NCI-H526 treated with DMSO at 0.1 percent for 48 hours (cell line): ENCODE data around the gene SLC28A3.

Source experiments
- DNase-seq: peaks from one replicate; lab custom pipeline; 2025; lab: John Stamatoyannopoulos, UW

Gene SLC28A3

DNA sequence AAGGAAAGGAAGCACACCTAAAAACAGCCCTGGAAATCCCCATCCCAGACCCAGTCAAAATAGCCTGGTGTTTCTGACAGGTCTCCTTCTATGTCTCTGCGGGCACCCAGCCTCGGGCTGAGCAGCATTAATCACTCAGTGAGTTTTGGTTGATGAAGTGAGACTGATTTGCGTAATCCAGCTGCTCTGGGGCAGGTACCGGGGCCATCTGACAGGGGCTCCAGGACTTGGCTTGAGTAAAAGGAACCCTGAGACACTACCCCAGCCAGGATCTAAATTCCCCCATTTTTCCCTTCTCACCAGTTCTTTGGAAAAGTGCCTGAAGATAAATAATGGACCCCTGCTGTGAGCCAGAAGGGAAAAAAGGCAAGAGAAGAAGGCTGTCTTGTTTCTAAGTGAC is 596 bp downstream of the SLC28A3 start:
- peak; percentile 30 for DNase-seq

DNA sequence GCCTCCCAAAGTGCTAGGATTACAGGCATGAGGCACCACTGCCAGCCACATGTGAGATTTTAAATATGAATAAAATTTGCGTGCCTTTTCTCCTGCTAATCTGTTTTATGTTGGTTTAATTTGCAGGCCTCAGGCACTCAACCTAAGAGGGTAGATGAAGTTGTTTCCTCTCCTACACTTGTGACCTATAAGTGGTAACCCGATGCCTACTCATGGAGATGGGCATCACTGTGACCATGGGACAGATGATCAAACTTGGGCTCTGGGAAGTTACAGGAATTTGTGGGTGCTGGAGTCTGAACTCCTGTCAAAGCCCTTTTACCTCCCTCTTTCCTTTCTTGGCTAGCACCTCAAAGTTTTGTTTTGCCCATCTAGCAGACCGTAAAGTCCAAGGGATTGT is 1.1 kb downstream of the SLC28A3 start:
- DNase-seq: no peak

DNA sequence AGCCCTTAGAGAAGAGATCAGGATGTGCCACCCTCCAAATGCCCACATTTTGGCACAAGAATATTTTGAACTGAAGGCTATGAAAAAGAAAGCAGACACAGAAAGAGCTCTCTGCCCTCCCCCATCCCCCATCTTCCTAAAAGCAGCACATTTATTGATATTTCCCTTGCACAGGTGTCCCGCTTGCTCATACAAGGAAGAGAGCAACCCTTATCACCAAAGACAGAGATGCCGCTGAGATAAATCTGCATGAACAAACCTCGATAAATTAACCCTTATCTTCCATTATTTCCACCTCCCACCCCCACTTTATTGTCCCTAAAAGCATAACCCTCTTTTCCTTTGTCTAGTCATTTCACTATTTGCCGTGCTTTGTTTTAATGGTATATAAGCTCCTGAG is 1.8 kb downstream of the SLC28A3 start:
- no peak for DNase-seq

DNA sequence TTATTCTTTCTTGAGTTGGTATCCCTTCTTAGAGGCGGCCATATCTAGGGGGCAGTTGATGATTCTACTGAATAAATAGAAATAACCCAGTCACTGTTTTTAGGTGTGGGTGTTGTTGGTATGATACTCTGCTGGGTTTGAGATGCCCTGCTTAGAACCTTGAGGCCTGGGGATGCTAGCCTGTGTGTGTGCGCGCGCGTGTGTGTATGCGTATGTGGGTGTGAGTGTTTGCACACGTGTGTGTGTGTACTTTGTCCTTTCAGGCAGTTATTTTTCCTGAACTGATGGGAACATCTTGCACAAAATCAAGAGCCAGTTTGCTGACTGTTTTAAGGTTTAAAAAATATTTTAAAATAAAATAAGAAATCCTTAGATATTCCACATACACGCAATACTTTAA is 3.3 kb downstream of the SLC28A3 start:
- no peak for DNase-seq

DNA sequence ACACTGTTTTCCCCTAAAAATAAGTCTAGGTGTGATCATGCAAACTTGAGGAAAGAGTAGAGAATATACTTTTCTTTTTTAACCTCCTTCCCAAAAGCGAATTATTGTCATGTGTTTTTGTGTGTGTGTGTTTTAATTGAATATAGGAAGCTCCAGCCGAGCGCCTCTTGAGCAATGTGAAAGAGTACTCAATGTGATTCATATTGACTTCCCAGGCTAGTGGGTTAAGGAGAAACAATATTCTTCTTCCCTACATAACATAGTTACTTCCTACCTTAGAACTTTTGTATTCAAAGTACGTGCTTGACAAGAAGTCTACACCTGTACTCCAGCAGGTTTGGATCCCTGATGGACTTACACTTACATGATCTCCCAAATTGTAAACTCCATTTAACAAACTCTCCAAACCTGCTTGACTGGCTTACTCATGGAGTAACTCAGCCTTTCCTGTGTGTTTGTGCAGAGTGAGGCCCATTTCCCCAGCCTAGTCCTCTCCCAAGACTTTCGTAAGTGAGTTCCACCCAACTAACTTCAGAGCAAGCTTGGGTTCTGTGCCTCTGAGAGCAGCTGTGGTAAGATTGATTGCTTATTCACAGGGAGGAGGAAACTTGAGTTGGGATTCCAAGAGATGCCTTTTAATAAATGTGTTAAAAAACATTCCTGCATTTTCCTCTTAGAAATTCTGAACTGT is 9.3 kb downstream of the SLC28A3 start:
- no peak for DNase-seq

DNA sequence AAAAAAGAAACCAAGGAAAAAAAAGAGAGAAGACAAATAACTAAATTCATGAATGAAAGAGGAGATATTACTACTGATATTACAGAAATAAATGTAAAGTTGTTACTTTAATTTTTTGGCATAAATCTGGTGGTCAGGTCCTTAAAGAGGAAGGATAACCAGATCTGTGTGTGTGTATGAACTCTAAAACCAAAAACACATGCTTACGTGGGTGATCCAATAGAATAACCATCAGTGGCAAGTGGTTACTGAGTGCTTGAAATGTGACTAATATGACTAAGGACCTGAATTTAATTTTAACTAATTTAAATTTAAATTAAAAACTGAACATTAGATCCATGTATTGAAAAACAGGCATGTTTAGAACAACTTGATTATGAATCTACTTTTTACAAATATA is 10.3 kb downstream of the SLC28A3 start:
- no peak for DNase-seq

DNA sequence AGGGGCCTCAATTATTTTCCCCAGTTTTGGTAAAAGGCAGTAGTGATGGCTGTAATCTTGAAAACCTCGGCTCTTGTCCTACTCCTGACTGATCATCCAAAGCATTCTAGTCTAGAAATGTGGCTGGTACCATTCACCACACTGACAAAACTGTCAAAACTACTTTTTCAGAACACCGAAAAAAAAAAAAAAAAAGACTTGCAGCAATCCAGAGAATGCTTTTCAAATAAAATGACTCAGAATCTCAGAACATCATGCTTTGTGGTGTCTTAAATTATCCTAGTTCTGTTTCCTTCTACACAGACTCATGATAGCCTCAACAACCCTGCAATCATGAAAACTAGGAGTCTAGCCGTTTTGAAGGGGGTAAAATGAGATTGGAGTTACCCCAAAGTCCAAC is 13.4 kb downstream of the SLC28A3 start:
- no peak for DNase-seq

DNA sequence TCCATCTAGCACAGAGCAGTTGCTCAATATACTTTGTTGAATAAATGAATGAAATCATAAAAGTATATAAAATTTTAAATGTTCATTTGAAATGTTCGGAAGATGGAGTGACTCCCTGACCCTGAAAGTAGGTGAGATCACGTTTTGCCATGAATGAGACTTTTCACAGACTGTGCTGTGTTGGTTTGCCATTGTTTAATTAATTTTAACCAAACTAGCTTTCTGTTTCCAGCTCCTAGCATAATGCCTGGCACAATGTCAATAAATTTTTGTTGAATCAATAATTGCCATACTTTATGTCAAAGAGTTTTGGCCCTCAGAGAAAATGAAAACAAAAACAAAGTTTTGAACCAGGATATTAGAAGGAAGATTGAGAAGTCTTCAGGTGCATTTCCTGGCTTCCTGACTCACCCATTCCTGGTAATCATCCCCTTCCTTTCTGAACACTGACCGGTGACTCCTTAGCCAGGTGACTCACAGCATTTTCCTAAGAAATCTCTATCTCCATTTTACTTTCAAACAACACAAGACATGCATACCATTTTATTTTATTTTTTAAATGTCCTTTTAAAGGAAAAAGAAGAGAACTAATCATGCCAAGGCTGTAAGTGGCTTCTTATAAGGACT is 15.1 kb downstream of the SLC28A3 start:
- no peak for DNase-seq

DNA sequence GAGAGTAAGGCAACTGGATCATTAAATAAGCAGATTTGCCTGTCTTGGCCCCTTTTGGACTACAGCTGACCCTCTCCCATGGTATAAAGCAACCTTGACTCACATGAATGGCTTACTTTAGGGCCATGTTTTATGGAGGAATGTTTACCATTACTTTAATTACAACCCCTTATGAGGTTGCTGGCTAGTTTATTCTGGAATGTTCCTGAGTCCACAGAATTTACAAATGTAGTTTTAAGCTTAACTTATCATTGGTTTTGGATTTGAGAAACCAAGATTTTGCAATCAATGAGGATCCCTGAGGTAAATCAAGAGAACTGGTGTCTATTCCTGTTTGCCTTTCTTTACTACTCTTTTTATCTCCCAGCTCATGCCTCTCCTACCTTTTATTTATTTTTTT is 15.7 kb downstream of the SLC28A3 start:
- no peak for DNase-seq

DNA sequence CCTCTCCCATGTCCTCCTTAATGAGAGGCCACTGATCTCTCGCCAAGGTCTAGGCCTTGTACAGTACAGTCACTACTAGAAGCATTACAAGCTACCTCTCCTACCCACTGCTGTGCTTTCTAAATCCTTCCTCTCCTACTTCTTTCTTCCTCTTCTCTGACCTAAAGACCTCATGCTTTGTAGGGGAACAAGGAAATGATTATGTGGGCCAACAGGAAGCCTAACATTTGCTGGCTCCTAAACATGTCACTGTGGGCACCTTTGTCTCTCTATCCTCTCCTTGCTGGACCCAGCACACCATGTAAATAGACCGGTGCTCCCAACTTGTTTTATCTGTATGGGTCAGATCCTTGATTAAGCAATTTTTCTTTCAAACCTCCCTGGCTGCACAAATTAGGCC is 16.7 kb downstream of the SLC28A3 start:
- no peak for DNase-seq

DNA sequence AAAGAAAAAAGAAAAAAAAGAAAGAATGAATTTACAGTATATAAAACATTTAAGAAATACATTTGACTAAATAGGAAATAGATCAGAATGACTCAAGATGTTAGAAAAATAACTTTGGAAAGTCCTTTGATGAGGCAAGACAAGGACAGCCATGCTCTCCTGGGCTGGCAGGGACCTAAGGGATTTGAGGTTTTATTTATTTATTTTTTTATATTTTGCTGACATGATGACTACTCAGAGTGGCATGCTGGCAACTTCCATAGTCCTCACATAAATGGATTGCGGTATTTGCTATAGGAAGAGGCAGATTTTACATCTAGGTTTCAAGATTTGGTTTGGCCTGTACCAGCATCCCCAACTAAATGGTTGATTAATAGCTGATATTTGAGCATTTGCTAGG is 17.7 kb downstream of the SLC28A3 start:
- DNase-seq: no peak

DNA sequence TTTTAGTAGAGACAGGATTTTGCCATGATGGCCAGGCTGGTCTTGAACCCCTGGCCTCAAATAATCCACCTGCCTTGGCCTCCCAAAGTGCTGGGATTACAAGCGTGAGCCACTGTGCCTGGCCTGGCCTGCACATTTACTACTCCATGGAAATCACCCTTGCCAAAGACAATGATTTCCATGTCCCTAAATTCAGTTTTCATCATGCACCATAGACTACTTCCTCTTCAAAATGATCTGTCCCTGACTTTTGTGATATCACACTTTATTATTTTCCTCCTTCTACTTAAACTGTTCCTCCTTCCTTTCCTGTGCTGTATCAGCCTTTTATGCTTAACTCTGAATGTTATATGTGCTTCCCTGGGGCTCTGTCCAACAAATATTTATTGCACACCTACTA is 20.3 kb downstream of the SLC28A3 start:
- DNase-seq: no peak

DNA sequence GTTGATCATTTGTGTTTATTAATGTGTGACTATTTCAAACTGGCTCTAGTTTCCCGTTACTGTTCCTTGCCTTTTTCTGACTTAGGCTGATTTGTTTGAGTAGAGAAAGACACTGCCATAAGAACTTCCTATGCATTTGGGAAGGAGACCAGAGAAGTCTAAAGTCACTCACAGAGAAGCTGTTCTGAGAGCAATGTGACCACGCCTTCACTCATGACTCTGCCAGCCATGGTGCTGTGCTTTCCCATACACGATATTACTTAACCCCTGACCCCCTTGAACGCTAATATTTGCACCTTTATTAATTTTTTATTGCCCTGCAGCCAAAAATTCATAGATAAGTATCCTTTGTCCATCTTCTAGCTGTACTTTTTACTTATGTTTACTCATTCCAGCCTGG is 20.9 kb downstream of the SLC28A3 start:
- DNase-seq: no peak

DNA sequence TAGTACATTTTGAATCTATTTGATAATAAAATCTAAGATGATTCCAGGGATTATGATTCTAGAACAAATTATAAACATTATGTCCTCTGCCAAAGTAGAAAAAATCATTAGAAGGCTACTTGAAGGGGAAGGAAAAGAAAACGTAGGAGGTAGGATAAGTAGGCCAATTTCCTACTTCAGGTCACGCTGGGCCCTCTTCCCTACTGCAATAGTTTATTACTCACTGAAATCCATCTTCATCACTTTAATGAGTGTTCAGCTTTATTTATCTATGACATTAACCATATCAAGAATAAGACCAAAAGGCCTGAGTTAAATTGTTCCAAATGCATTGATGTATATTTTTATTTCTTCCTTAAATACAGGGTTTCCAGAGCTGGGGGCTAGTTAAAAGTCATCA is 21.6 kb downstream of the SLC28A3 start:
- DNase-seq: no peak

DNA sequence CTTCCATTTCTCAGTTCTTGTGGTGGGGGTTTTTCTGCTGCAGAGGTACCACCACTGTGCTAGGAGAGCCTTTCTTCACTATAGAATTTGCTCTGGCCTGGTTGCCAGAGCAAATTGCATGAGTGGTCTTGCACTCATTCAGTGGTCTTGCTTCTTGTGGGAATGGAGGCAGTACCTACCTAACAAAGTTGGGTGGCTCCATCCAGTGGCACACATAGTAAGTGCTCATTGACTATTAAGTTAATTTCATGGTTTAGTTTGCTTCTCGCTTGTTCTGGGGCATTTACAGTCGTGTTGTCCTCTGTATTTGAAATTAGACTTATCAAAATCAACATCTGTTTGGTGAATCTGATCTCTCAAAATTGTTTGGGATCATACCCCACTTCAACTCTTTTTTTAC is 23.0 kb downstream of the SLC28A3 start:
- DNase-seq: no peak

DNA sequence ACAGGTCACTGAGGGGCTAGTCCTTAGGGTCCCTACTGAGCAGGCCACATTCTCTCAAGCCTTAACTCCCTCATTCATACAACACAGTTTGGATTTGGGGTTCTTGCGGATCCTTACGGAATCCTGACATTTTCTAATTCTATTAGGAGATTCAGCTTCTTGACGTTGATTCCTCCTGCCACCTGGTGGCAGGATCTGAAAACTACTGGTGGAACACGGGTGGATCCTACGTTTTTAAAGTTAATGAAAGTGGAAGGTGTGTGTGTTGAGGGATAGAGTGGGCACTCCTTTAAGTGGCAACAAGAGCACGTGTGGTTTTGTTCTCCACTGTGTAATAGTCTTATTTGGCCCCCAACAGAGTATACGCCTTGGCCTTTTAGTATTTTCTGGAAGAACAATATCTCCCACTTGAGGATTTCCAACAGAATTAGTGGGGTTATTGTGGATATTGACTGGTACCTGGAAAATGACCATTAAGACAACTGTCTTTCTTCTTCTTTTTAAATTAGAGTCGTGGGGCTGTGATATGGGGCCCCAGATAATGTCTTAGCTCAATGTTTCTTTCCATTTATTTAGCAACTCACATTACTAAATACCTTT is 25.2 kb downstream of the SLC28A3 start:
- DNase-seq: peak; percentile 6

DNA sequence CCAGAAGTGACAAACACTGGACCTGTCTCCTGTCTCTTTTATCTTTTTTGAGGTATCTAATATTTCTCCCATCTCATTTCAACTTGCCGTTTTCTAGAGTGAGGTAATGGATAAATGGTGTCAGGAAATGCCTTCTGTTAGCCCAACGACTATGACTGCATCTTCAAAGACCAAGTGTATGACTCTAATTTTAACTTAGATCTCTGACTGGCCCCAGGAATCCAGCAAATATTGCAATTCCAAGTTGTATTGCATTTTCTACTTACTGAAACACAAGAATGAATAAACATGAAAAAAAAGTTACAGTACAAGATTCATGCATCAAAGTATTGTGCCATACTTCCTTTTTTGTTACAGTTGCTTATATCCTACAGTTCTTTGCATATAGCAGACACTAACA is 26.3 kb downstream of the SLC28A3 start:
- DNase-seq: no peak

DNA sequence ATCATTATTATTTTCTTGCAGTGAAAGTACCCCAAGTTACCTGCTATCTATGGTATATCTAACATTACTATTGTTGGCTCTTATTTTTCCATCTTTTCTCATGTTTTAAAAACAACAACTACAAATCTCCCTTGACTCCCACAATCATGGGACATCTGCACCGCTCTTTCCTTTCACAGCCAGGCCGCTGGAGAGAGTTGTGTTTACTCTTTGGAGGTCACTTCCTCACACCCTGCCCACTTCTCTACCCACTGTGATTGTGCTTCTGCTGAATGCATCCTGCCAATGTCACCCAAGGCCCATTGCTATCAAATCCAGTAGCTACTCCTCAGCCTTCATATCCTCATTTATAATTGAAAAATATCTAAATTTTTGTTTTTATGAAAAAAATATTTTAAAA is 29.7 kb downstream of the SLC28A3 start:
- no peak for DNase-seq

DNA sequence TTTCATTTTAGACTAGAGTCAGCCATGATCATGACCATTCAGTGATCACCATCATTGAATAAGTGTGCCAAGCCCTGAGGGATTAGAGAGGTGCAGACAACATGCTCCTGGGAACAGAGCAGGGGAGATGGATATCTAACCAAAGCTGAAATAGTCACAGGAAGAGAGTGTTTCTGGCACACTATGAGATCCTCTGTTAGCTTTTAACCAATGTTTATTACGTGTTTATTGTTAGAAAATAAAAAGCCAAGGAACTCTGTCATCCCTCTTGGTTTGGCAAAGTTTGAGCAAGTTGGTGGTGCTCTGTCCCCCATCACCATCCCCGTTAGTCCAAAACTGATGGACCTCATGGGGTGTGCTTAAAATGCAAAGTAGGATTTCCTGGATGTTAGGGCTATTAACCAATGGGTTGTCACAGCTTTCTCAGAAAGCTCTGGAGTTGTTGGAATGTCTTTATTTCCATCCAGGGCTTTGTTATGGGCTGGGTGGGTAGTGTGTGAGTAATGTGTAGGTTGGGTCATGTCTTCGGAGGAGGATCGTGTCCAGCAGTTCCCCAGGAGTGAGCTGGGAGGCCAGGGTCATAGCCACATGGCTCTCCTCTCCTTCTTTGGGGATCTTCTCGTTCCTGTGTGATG is 34.9 kb downstream of the SLC28A3 start:
- DNase-seq: no peak

DNA sequence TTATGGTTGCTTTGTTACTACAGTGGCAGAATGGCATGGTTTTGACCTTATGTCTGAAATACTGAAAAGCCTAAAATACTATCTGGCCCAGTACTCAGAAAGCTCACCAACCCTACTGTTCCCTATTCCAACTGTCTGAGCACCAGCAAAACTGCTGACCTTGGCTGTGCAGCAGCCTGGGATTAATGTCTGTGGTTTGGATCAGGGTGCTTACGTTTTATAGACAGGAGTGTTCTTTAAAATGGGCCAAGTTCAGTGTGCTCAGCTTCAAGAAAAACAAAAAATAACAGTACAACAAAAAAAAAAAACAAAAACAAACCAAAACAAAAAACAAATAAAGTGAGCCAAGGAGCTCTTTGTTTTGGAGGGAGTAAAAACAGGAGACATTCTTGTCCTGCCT is 36.4 kb downstream of the SLC28A3 start:
- no peak for DNase-seq

DNA sequence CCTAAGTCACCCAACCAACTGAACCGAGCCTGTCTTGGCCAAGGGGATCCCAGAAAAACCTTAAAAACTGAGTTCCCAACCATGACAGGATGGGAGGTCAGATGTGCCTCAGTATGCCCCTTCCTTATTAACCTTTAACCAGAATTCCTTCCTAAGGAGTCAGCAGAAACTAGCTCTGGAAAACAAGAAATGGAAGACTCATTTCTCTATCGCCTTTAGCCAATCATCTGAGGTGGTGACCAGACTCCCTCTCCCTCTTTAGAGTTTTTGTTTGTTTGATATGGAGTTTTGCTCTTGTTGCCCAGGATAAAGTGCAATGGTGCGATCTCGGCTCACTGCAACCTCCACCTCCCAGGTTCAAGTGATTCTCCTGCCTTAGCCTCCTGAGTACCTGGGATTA is 37.5 kb downstream of the SLC28A3 start:
- no peak for DNase-seq

DNA sequence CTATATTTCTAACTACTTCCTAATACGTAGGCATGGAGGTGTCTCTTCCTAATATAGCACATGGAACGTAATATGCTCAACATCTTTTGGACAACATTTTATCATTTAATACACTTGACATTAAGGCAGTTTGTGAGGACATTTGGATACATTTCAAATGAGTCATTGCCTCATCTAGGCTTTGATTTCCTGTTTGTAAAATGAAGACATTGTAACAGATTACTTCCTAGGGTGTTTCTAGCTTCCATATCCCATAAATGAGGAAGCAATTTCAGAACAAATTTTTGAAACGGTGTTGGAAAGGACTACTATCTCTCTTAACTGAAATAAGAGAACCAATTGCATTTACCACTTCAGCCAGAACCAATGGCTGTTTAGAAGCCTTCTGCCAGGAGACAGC is 38.7 kb downstream of the SLC28A3 start:
- no peak for DNase-seq

DNA sequence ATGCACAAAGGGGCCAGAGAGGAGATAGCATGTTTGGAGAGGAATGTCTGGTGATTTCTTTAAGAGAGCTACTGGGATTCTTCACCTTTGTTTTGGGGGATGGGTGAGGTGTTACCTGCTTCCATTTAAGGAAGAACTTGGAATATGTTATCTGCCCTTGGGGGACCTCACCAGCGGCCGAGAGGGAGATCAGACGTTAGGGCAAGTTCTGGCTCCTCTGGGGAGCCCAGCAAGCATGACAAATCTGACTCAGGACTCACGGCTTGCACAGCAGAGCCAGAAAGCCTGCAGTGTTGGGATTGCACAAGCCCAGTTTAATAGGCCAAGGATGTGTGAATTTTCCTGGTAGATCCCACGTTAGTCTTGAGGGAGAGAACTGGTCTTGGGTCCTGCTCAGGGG is 40.3 kb downstream of the SLC28A3 start:
- no peak for DNase-seq
